Stimulated activated CD4-positive, alpha-beta T cell treated with anti-CD3 and anti-CD28 coated beads, Interleukin-1b, Interleukin-23, amount 100 ng/mL, for 4 hours (primary cell): ENCODE data around the gene EDEM3.

Experiments
- DNase-seq, 2 donors: peaks; one replicate each; pipeline ENCODE4 v3.0.0-alpha.2; 2020; ENCODE audit warnings: low read depth in 2 of 2

EDEM3 gene

DNA sequence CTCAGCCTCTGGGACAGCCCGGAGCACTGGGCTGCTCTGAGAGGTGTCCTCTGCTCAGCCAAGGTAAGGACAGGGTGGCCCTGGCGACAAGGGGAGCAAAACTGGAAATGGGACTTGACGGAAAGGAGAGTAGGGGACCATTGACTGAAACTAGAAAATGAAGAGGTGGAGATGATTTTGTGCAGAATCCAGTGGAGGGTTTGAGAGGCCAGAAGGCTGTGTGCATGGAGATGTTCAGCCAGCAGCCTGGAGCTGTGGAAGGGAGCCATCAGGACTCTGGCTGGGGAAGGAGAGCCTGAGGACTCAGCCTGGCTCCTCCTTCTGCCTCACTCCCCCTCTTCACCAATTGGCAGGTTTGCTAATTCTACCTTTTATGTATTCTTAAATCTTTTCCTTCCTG, 114.2 kb downstream of the EDEM3 start:
- DNase-seq = no peak
